ENCODE results near the gene KCNB1. TPM values are rescaled to one million over a fixed set of nuclear protein-coding genes. Genes with fewer than 3 reads are reported as not detected.

Gene KCNB1
- total RNA-seq, 1 experiment from 2014 or later = 0.04 TPM

- H3K27me3 ChIP-seq (ENCODE audit: insufficient read depth, low read depth) = no peaks in the 10 kb centered on the region
- H3K9me3 ChIP-seq (ENCODE audit: insufficient read depth, low read depth) = no peaks in the 10 kb centered on the region
- BruUV-seq (replicated peaks) = no TSS peak
- CTCF ChIA-PET = no interaction called here
- DNase-seq = no peak
- H3K79me2 ChIP-seq (ENCODE audit: low read depth) = no peaks in the 10 kb centered on the region
- H2AFZ ChIP-seq = no peak overlapping the region
- no peak overlapping the region for H3K4me2 ChIP-seq
- intact Hi-C loops (cut with micrococcal nuclease; ENCODE audit: unreplicated experiment) = loop anchor here (5.0 kb wide), 1 partner anchor 740 kb away; no protein-coding TSS in a partner anchor
- H3K9me2 ChIP-seq (ENCODE audit: insufficient read depth) = no peaks in the 10 kb centered on the region
- H3K27ac ChIP-seq = no peak overlapping the region
- TF ChIP-seq CTCF (conservative IDR thresholded peaks at IDR 0.05) = no peak
- TF ChIP-seq EZH2 (IDR thresholded peaks at IDR 0.05; ENCODE audit: low read depth) = no peak
- no peaks in the 10 kb centered on the region for H3K36me3 ChIP-seq (ENCODE audit: low read depth)
- POLR2A ChIA-PET (ENCODE audit: unreplicated experiment) = interaction anchor here (0.6 to 0.7 kb wide), 2 partner anchors 13 to 28 kb away, joined by 3 read pairs; no protein-coding TSS in a partner anchor
- peaks cover 27% of the 10 kb centered on the region for H3F3A ChIP-seq (ENCODE audit: insufficient read depth, low read depth)
- peaks cover 39% of the 10 kb centered on the region for H3K4me1 ChIP-seq (replicated peaks; ENCODE audit: insufficient read depth)
- no peak overlapping the region for H3K4me3 ChIP-seq
- no peaks in the 10 kb centered on the region for H4K20me1 ChIP-seq (ENCODE audit: insufficient read depth)
These were observed 135.3 kb downstream of the KCNB1 start for GRCh38 chr20:49347156-49347555.

- Histone ChIP-seq H4K20me1 (ENCODE audit: insufficient read depth) (no peaks in the 10 kb centered on the region), H3K79me2 (ENCODE audit: low read depth) (no peaks in the 10 kb centered on the region), H3K27ac (no peak overlapping the region), H3K36me3 (ENCODE audit: low read depth) (no peaks in the 10 kb centered on the region), H3K4me1 (replicated peaks; ENCODE audit: insufficient read depth) (peaks cover 39% of the 10 kb centered on the region), H3K4me2 (0 out of 2 replicates have a peak overlapping the region, but pooled peaks have one; percentile 87), H2AFZ (no peak overlapping the region), H3K4me3 (no peak overlapping the region), H3K9me3 (ENCODE audit: insufficient read depth, low read depth) (no peaks in the 10 kb centered on the region), H3F3A (ENCODE audit: insufficient read depth, low read depth) (peaks cover 27% of the 10 kb centered on the region), H3K27me3 (ENCODE audit: insufficient read depth, low read depth) (no peaks in the 10 kb centered on the region), H3K9me2 (ENCODE audit: insufficient read depth) (no peaks in the 10 kb centered on the region)
- intact Hi-C loops (cut with micrococcal nuclease; ENCODE audit: unreplicated experiment) = loop anchor here (5.0 kb wide), 1 partner anchor 741 kb away; no protein-coding TSS in a partner anchor
- DNase-seq = no peak
- TF ChIP-seq CTCF (conservative IDR thresholded peaks at IDR 0.05) = no peak
- no peak for TF ChIP-seq EZH2 (IDR thresholded peaks at IDR 0.05; ENCODE audit: low read depth)
- BruUV-seq (replicated peaks) = no TSS peak
- POLR2A ChIA-PET (ENCODE audit: unreplicated experiment) = interaction anchor here (0.6 to 0.7 kb wide), 2 partner anchors 27 to 570 kb away, joined by 3 to 4 read pairs; no protein-coding TSS in a partner anchor
- CTCF ChIA-PET = interaction anchor here (0.6 kb wide), 1 partner anchor 466 kb away, joined by 7 read pairs; the partner anchor contains the start of gene SLC9A8
These were observed 135.8 kb downstream of the KCNB1 start for GRCh38 chr20:49346682-49347081.

- Histone ChIP-seq H3K4me2 (peak overlapping the region; percentile 87), H3F3A (ENCODE audit: insufficient read depth, low read depth) (peaks cover 27% of the 10 kb centered on the region), H3K4me3 (peak overlapping the region; percentile 45; the same call in 1 of the 2 replicates), H2AFZ (no peak overlapping the region), H3K9me2 (ENCODE audit: insufficient read depth) (no peaks in the 10 kb centered on the region), H3K4me1 (replicated peaks; ENCODE audit: insufficient read depth) (peaks cover 39% of the 10 kb centered on the region), H3K9me3 (ENCODE audit: insufficient read depth, low read depth) (no peaks in the 10 kb centered on the region), H3K79me2 (ENCODE audit: low read depth) (no peaks in the 10 kb centered on the region), H3K36me3 (ENCODE audit: low read depth) (no peaks in the 10 kb centered on the region), H4K20me1 (ENCODE audit: insufficient read depth) (no peaks in the 10 kb centered on the region), H3K27me3 (ENCODE audit: insufficient read depth, low read depth) (no peaks in the 10 kb centered on the region), H3K27ac (peak overlapping the region; percentile 81)
- DNase-seq = peak; percentile 89 to 90
- POLR2A ChIA-PET (ENCODE audit: unreplicated experiment) = interaction anchor here (0.7 to 0.8 kb wide), 2 partner anchors 160 to 425 kb away, joined by 3 read pairs; no protein-coding TSS in a partner anchor
- no peak for TF ChIP-seq CTCF (conservative IDR thresholded peaks at IDR 0.05)
- CTCF ChIA-PET = no interaction called here
- intact Hi-C loops (cut with micrococcal nuclease; ENCODE audit: unreplicated experiment) = loop anchor here (5.0 kb wide), 1 partner anchor 742 kb away; no protein-coding TSS in a partner anchor
- BruUV-seq (replicated peaks) = no TSS peak
These were observed 136.9 kb downstream of the KCNB1 start for GRCh38 chr20:49345524-49345923.

All from PC-9 (cell line).